ENCODE data around the gene NUP205.

GRCh38 chr7:135517060-135517459 is 40.7 kb upstream of the NUP205 start:
- TF ChIP-seq CTCF (IDR thresholded peaks at IDR 0.05) = no peak
- TF ChIP-seq EZH2phosphoT487 (IDR thresholded peaks at IDR 0.05) = no peak

Data from neural progenitor cell (in vitro differentiated cells).